ENCODE measurements around the gene OR5P2.
"Not testable (repeated sequence)": the region's sequence is repeated elsewhere in the genome, so short reads cannot be mapped to it uniquely, and the experiment has no call there.

OR5P2 gene

GRCh38 chr11:7796842-7797241 lies at the start of gene OR5P2:
OR5P2 (minus strand) TSS chr11:7796942; CDS start chr11:7796942, 0 bp downstream.
- no peak for DNase-seq

DNA sequence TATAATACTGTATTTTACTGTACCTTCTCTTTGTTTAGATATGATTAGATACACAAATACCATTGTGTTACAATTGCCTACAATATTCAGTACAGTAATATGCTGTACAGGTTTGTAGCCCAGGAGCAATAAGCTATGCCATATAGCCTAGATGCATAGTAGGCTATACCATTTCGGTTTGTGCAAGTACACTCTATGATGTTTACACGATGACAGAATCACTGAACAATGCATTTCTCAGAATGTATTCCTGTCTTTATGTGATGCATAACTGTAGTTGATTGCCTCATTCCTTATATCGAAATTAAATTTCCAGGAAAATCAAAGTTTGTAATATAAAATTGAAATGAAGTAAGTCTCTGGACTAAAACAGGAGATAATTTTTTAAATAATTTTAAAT lies 49.3 kb upstream of the OR5P2 start:
- no peak for DNase-seq

DNA sequence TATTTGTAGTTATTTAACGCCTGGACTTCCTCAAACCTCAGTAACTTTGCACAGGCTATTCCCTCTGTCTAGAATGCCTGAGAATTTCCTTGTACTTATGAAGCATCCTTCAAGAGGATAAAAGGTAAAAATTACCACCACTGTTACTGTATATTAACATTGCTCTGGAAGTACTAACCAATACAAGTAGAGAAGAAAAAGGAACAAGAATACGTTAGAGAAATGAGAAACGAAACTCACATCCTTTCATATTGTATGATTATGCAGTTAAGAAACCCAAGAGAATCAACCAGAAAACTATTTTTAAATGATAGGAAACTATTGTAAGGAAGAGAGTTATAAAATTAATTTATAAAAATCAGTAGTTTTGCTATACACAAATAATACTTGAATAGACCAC lies 48.2 kb upstream of the OR5P2 start:
- no peak for DNase-seq

DNA sequence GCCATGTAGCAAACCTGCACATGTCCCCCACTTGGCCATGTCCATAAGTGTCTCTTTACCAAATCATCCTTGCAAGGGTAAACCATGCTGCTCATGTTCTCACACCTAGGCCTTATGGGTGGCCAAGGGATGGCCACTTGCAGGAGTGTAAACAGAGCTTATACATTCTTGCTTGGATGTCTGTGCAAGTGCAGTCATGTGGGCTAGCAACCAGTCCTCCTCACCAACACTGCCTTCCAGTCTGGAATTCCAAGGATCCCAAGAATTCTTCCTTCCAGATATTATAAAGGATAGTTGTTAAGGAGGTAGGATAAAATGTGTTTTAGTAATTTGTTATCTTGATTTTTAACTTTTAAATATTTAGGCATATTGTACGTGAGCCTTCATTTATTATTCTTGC lies 47.8 kb upstream of the OR5P2 start:
- DNase-seq = no peak

GRCh38 chr11:7840578-7840977 lies 43.8 kb upstream of the OR5P2 start:
- DNase-seq = no peak

- no peak for DNase-seq
Measured at GRCh38 chr11:7833527-7833926, 36.8 kb upstream of the OR5P2 start.

GRCh38 chr11:7830740-7831139 lies 34.0 kb upstream of the OR5P2 start, which contains the start of gene OR5P3:
OR5P3 (minus strand) TSS chr11:7830840.
- no peak for DNase-seq

GRCh38 chr11:7826324-7826723 lies 29.6 kb upstream of the OR5P2 start:
- DNase-seq = no peak

- not testable (repeated sequence) for DNase-seq
Measured at GRCh38 chr11:7820417-7820816, 23.7 kb upstream of the OR5P2 start.

DNA sequence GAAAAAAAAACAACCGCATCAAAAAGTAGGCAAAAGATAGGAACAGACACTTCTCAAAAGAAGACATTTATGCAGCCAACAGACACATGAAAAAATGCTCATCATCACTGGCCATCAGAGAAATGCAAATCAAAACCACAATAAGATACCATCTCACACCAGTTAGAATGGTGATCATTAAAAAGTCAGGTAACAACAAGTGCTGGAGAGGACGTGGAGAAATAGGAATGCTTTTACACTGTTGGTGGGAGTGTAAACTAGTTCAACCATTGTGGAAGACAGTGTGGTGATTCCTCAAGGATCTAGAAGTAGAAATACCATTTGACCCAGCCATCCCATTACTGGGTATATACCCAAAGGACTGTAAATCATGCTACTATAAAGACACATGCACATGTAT lies 18.2 kb upstream of the OR5P2 start:
- DNase-seq = not testable (repeated sequence)

DNA sequence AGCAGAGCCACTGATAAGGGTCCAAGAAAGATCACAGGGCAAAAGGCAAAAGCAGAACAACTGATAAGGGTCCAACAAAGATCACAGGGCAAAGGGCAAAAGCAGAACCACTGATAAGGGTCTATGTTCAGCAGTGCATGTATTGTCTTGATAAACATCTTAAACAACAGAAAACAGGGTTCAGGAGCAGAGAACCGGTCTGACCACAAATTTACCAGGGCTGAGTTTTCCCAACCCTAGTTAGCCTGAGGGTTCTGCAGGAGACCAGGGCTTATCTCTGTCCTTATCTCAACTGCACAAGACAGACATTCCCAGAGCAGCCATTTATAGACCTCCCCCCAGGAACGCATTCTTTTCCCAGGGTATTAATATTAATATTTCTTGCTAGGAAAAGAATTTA lies 13.6 kb upstream of the OR5P2 start:
- not testable (repeated sequence) for DNase-seq

DNA sequence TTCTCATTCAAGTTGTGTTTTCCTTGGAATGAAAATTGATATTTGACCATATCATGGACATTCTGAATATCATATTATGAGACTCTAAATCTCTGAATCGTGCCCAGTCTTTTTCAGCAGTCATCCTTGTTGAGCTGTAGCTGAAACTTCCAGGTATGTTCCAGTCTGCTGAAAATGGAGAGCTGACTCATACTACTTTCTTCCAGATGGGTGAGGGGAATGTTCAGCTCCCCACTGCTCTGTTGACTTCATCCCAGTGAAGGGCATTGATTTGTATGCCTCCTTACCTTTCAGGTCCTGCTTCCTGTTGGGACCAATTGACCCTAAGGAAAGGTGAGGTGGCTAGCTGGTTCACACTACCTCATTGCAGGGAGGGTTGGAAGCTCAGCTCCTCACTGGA lies 3.5 kb downstream of the OR5P2 start:
- no peak for DNase-seq

DNA sequence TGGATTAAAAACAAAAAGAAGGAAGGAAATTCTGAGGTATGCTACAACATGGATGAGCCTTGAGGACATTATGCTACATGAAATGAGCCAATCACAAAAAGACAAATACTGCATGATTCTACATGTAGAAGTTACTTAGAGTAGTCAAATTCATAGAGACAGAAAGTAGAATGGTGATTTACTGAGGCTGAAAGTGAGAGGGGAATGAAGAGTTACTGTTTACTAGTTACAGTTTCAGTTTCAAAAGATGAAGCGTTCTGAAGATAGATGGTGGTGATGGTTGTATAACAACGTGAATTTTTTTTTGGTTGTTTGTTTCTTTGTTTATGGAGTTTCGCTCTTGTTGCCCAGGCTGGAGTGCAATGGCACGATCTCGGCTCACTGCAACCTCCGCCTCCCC lies 9.5 kb downstream of the OR5P2 start:
- no peak for DNase-seq

DNA sequence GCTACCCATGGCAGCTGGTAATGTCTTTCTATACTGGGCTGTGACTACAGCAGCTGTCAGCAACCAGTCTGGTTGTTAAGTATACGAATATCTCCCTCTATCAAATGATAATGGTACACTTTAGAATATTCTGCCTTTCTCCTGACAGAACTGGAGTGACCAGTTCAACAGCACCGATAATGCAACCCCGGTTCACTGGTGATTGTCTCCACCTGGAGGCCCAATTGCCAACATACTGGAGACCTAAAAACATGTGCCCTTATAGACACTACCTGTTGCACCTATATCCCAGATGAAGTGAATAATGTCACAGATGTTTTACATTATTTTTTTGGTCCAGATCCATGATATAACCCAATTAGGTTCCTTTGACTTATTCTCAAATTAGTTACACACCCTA lies 21.1 kb downstream of the OR5P2 start:
- no peak for DNase-seq

DNA sequence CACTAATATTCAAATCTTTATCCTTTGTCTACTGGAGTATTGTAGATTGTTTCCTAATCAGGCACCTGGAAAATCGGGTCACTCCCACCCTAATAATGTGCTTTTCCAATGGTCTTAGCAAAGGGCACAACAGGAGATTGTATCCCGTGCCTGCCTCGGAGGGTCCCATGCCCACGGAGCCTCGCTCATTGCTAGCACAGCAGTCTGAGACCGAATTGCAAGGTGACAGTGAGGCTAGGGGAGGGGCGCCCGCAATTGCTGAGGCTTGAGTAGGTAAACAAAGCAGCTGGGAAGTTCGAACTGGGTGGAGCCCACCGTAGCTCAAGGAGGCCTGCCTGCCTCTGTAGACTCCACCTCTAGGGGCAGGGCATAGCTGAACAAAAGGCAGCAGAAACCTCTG lies 32.4 kb downstream of the OR5P2 start:
- DNase-seq = not testable (repeated sequence)

DNA sequence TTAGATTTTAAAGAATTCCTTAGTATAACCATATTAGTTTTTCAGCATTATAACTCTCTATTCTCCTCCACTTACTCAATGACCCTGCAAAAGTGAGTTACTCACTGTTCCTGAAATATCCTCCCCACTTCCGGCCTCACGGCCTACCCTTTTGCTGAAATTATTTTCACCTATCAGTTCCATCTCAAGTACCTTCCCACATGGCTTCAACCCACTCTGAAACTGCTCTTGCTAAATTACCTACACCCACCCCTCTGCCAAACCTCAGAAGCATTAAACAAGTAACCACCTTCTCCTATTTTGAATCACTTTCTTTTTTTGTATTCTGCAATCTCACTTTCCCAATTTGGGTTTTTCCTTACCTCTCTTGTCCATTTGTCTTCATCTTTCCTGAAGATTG lies 37.7 kb downstream of the OR5P2 start:
- no peak for DNase-seq

DNA sequence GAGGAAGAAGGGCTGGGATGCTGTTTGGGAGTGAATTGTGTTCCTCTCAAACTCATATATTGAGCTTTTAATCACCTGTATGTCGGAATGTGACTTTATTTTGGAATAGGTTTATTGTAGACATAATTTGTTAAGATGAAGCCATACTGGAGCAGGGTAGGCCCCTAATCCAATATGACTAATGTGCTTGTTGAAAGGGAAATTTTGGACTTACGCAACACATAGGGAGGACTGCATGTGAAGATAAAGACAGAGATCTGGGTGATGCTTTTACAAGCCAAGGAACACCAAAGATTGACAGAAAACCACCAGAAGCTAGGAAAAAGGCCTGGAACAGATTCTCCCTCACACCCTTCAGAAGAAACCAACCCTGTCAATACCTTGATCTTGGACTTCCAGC lies 47.3 kb downstream of the OR5P2 start:
- DNase-seq = no peak

All from activated CD8-positive, alpha-beta memory T cell treated with anti-CD3 and anti-CD28 coated beads for 24 hours (primary cell).